Measurements from ENCODE around the gene GATA3. TPM values are rescaled to one million over a fixed set of nuclear protein-coding genes. Genes with fewer than 3 reads are reported as not detected.

GATA3 gene
- total RNA-seq, 3 donors from 2014 or later = 0.47 to 0.87 (median 0.55) TPM

- DNase-seq (no peak), ATAC-seq (no peak)
- no peaks in the 10 kb centered on the region for H3K4me1 ChIP-seq (ENCODE audit: low read depth)
- no peaks in the 10 kb centered on the region for H3K9me3 ChIP-seq
- TF ChIP-seq CTCF (IDR thresholded peaks at IDR 0.05) = no peak
- intact Hi-C loops (cut with DNase I, micrococcal nuclease) = no loop called here
- no peak overlapping the region for H3K4me3 ChIP-seq
- no peaks in the 10 kb centered on the region for H3K36me3 ChIP-seq (ENCODE audit: low read depth)
Measured at GRCh38 chr10:8085251-8085650, 30.8 kb downstream of the GATA3 start.

DNA sequence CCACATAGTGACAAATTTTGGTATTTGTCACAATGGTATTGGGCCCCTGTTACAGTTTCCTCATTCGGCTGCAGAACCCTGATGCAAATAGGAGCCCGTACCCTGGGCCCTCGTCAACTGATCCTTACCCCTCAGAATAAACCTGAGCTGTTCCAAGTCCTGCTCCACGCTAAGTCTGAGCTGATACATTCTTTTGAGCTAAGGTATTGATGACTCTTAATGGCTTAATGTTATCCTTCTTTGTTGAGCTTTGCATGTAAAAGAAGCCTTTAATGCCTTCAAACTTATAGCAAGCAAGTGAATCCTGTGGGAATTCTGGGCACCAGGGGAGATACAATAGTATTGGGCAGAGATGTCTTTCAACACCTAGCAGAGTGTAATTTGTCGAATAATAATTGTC lies 31.8 kb downstream of the GATA3 start:
- TF ChIP-seq CTCF (IDR thresholded peaks at IDR 0.05) = no peak
- Histone ChIP-seq H3K4me1 (ENCODE audit: low read depth) (no peaks in the 10 kb centered on the region), H3K4me3 (no peak overlapping the region), H3K36me3 (ENCODE audit: low read depth) (no peaks in the 10 kb centered on the region), H3K9me3 (no peaks in the 10 kb centered on the region)
- intact Hi-C loops (cut with DNase I, micrococcal nuclease) = no loop called here
- no peak for ATAC-seq
- no peak for DNase-seq

DNA sequence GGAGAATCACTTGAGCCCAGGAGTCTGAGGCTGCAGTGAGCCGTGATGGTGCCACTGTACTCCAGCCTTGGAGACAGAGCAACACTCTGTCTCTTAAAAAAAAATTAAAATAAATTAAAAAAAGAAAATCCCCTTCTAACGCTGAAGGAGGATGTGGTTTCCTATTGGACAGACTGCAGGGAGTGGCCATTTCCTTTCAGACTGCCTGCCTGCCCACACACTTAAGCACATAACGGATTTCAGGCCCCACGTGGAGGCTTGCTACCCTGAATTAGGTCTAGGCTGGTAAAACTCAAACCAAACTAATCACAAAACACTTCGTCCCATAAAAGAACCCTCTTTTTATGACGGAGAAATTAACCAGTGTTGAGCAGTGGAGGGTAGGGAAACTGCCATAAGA lies 34.0 kb downstream of the GATA3 start:
- ATAC-seq = peak; percentile 34
- no peaks in the 10 kb centered on the region for H3K9me3 ChIP-seq
- intact Hi-C loops (cut with DNase I, micrococcal nuclease) = no loop called here

DNA sequence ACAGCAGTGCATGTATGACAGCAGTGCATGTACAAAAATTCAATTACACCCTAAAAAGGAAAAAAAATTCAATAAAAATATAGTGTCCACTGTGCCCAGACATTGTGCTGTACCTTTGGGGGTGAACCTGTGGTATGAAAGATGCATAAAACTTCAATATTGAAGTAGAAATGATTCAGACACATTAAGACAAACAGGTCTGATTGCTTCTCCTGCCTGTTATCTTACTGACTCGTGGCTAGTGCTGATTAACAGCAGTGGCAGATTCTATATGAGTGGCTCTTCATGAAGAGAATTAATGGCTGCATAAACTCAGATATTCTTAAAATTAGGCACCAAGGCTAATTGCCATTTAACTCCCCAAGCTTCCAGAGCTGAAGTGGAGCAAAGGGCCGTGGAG lies 37.9 kb downstream of the GATA3 start:
- TF ChIP-seq CTCF (IDR thresholded peaks at IDR 0.05) = no peak
- Histone ChIP-seq H3K9me3 (no peaks in the 10 kb centered on the region), H3K4me3 (no peak overlapping the region), H3K4me1 (ENCODE audit: low read depth) (no peaks in the 10 kb centered on the region), H3K36me3 (ENCODE audit: low read depth) (no peaks in the 10 kb centered on the region)
- intact Hi-C loops (cut with DNase I, micrococcal nuclease) = no loop called here
- ATAC-seq (no peak), DNase-seq (no peak)

More for the DNA sequence above, 34.0 kb downstream of the GATA3 start:
- no peak for TF ChIP-seq CTCF (IDR thresholded peaks at IDR 0.05)
- no peaks in the 10 kb centered on the region for H3K4me1 ChIP-seq (ENCODE audit: low read depth)
- no peaks in the 10 kb centered on the region for H3K36me3 ChIP-seq (ENCODE audit: low read depth)
- no peak for DNase-seq
- H3K4me3 ChIP-seq = no peak overlapping the region

GRCh38 chr10:8095959-8096358 lies 41.5 kb downstream of the GATA3 start:
- no peak for TF ChIP-seq CTCF (IDR thresholded peaks at IDR 0.05)
- no peaks in the 10 kb centered on the region for H3K9me3 ChIP-seq
- H3K4me3 ChIP-seq = no peak overlapping the region
- ATAC-seq = no peak
- intact Hi-C loops (cut with DNase I, micrococcal nuclease) = no loop called here
- H3K4me1 ChIP-seq (ENCODE audit: low read depth) = no peaks in the 10 kb centered on the region
- no peak for DNase-seq
- no peaks in the 10 kb centered on the region for H3K36me3 ChIP-seq (ENCODE audit: low read depth)

GRCh38 chr10:8096931-8097330 lies 42.4 kb downstream of the GATA3 start:
- Histone ChIP-seq H3K36me3 (ENCODE audit: low read depth) (no peaks in the 10 kb centered on the region), H3K9me3 (no peaks in the 10 kb centered on the region), H3K4me3 (no peak overlapping the region), H3K4me1 (ENCODE audit: low read depth) (no peaks in the 10 kb centered on the region)
- ATAC-seq (no peak), DNase-seq (no peak)
- intact Hi-C loops (cut with DNase I, micrococcal nuclease) = no loop called here
- TF ChIP-seq CTCF (IDR thresholded peaks at IDR 0.05) = no peak

Measured in mucosa of descending colon (tissue), 3 donors.